CD4-positive, alpha-beta T cell (primary cell): ENCODE data around the gene GPSM1. TPM values are rescaled to one million over a fixed set of nuclear protein-coding genes. Genes with fewer than 3 reads are reported as not detected.

Source experiments
- ATAC-seq: fragments of 200-7000 bp; cut with Tn5 transposase; one replicate; pipeline ENCODE4 v1.10.0; 2022; ENCODE audit warnings: mild to moderate bottlenecking; ENCODE audit not compliant: poor library complexity
- CTCF ChIA-PET: fragments of 350-600 bp; sonication (Branson Sonifier 250); formaldehyde crosslinking; loops from one replicate; lab custom pipeline; 2021; ENCODE audit warnings: antibody characterized with exemption, inconsistent platforms; lab: Charles Lee
- POLR2A ChIA-PET: fragments of 350-600 bp; sonication (Branson Sonifier 250); formaldehyde crosslinking; loops from one replicate; lab custom pipeline; 2021; ENCODE audit warnings: antibody characterized with exemption, inconsistent platforms; lab: Charles Lee
- DNase-seq, 14 experiments: peaks; one replicate each; pipeline ENCODE4 v3.0.0-alpha.2; 2013 to 2020; ENCODE audit warnings: mixed read lengths in 2 of 14
- H3K27ac ChIP-seq, 2 donors: one replicate each; pipeline versions ENCODE4 v1.5.1 to v1.7.0; 2013; ENCODE audit warnings: low read length in 2 of 2, low read depth in 1 of 2, mild to moderate bottlenecking in 1 of 2
- H3K27me3 ChIP-seq, 2 experiments: 1 replicate in 1 of 2; 2 replicates in 1 of 2; pipeline versions ENCODE4 v1.6.1 to v1.7.0; 2013; ENCODE audit warnings: low read length in 2 of 2, control low read depth in 1 of 2, mild to moderate bottlenecking in 1 of 2, moderate library complexity in 1 of 2; ENCODE audit not compliant: insufficient read depth in 2 of 2, control insufficient read depth in 1 of 2
- H3K36me3 ChIP-seq: one replicate; pipeline ENCODE4 v1.6.1; 2013; ENCODE audit warnings: low read length, control low read depth; ENCODE audit not compliant: insufficient read depth
- H3K4me1 ChIP-seq: one replicate; pipeline ENCODE4 v1.6.1; 2013; ENCODE audit warnings: low read length, control low read depth; ENCODE audit not compliant: insufficient read depth
- H3K4me3 ChIP-seq: one replicate; pipeline ENCODE4 v1.5.1; 2013; ENCODE audit warnings: mild to moderate bottlenecking, low read length, moderate library complexity
- H3K9me3 ChIP-seq, 2 experiments: 1 replicate in 1 of 2; 2 replicates in 1 of 2; pipeline versions ENCODE4 v1.6.1 to v1.7.0; 2013; ENCODE audit warnings: low read length in 2 of 2, mild to moderate bottlenecking in 2 of 2, control low read depth in 1 of 2, moderate library complexity in 1 of 2; ENCODE audit not compliant: control insufficient read depth in 1 of 2, insufficient read depth in 1 of 2
- H3K27ac Mint-ChIP-seq: one replicate; pipeline ENCODE4 v1.8.0; 2020; ENCODE audit warnings: mixed read lengths
- H3K27me3 Mint-ChIP-seq: one replicate; pipeline ENCODE4 v1.8.0; 2021; ENCODE audit warnings: mixed read lengths
- H3K36me3 Mint-ChIP-seq: one replicate; pipeline ENCODE4 v1.8.0; 2021; ENCODE audit warnings: low read depth, mixed read lengths
- H3K4me1 Mint-ChIP-seq: one replicate; pipeline ENCODE4 v1.8.0; 2021; ENCODE audit warnings: low read depth, mixed read lengths
- H3K4me3 Mint-ChIP-seq: one replicate; pipeline ENCODE4 v1.8.0; 2020; ENCODE audit warnings: mild to moderate bottlenecking, mixed read lengths
- H3K9me3 Mint-ChIP-seq: one replicate; pipeline ENCODE4 v1.8.0; 2020; ENCODE audit warnings: mixed read lengths
- intact Hi-C, 2 experiments: fragments of 100-400 bp; cut with DNase I in 1 of 2; cut with micrococcal nuclease in 1 of 2; formaldehyde crosslinking; loops; one replicate each; pipeline versions ENCODE4 v1.15.1 to v1.9.0; 2023 to 2025; cut with DNase I, micrococcal nuclease
- total RNA-seq, 174 experiments: library from RNA in 2 of 174; stranded (reverse) in 2 of 174; gene quantifications; one replicate each; pipeline ENCODE4 v1.2.3 and lab custom pipeline; 2021 to 2026
- TF ChIP-seq, protein P1 (sequence below): fragments of 200-600 bp; IDR thresholded peaks from one replicate; pipeline ENCODE4 v1.8.0; 2022; ENCODE audit warnings: antibody characterized with exemption, mild to moderate bottlenecking

The GPSM1 gene
- total RNA-seq, 2 experiments from 2014 or later, result 7.7 to 8.6 TPM

DNA sequence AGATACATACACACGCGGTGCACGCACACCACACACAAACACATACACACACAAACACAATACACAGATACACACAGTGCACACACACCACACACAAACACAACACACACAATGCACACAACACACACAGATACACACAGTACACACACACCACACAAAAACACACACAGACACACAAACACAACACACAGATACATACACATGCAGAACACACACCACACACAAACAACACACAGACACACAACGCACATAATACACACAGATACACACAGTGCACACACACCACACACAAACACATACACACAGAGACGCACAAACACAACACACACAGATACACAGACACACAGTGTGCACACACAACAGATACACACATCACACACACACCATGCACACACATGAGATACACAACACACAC, 17.5 kb upstream of the GPSM1 start:
- Mint-ChIP-seq H3K36me3 (no peaks in the 10 kb centered on the region), H3K9me3 (no peaks in the 10 kb centered on the region), H3K27ac (no peak overlapping the region), H3K27me3 (peaks cover 4% of the 10 kb centered on the region), H3K4me3 (no peak overlapping the region), H3K4me1 (peaks cover 5% of the 10 kb centered on the region)
- ATAC-seq (no peak), DNase-seq (no peak)
- Histone ChIP-seq H3K36me3 (no peaks in the 10 kb centered on the region), H3K4me1 (peaks cover 16% of the 10 kb centered on the region), H3K9me3 (peaks cover 0 to 12% of the 10 kb centered on the region in 2 experiments), H3K27ac (no peak overlapping the region), H3K27me3 (peaks cover 20 to 22% of the 10 kb centered on the region in 2 experiments), H3K4me3 (no peak overlapping the region)
- intact Hi-C loops, result no loop called here
- ChIA-PET CTCF (no interaction called here), POLR2A (no interaction called here)
- TF ChIP-seq, protein P1, sequence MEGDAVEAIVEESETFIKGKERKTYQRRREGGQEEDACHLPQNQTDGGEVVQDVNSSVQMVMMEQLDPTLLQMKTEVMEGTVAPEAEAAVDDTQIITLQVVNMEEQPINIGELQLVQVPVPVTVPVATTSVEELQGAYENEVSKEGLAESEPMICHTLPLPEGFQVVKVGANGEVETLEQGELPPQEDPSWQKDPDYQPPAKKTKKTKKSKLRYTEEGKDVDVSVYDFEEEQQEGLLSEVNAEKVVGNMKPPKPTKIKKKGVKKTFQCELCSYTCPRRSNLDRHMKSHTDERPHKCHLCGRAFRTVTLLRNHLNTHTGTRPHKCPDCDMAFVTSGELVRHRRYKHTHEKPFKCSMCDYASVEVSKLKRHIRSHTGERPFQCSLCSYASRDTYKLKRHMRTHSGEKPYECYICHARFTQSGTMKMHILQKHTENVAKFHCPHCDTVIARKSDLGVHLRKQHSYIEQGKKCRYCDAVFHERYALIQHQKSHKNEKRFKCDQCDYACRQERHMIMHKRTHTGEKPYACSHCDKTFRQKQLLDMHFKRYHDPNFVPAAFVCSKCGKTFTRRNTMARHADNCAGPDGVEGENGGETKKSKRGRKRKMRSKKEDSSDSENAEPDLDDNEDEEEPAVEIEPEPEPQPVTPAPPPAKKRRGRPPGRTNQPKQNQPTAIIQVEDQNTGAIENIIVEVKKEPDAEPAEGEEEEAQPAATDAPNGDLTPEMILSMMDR, result no peak

DNA sequence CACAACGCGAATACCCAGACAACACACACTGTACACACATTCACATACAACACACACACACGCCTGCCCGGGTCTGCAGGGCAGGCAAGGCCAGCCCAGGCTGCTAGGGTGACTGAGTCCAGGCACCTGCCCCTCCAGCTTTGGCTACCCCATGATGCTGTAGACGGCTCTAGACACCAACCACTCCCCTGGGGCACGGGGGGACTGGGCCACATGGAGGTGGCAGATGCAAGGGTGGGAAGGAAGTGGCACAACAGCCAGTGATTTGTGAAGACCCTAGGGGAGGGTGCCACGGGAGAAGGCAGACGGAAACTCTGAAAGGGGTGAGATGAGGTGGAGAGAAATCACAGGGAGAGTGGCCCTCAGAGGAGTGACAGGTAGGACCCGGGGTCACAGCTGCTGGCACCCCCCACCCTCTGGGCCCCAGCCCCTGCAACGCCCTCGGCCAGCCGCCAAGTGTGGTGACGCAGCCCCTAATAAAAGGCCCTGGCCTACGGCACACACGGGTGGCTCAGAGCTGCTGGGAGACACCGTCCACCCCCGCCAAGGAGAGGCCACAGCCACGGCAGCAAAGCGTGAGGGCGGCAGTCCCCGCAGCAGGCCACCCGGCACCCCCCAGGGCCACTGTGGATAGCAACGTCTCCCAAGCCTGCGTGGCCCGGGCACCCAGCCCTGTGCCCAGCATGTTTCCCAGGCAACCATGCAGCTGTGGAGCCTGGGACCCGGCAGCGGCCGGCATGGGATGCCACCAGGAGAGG, 16.9 kb upstream of the GPSM1 start:
- Histone ChIP-seq H3K9me3 (peaks cover 3 to 17% of the 10 kb centered on the region in 2 experiments), H3K36me3 (no peaks in the 10 kb centered on the region), H3K4me1 (peaks cover 16% of the 10 kb centered on the region), H3K27ac (no peak overlapping the region), H3K27me3 (peaks cover 20 to 22% of the 10 kb centered on the region in 2 experiments), H3K4me3 (no peak overlapping the region)
- ChIA-PET POLR2A (no interaction called here), CTCF (no interaction called here)
- ATAC-seq, result no peak
- peaks cover 5% of the 10 kb centered on the region for H3K4me1 Mint-ChIP-seq
- TF ChIP-seq, protein P1, result no peak
- no peaks in the 10 kb centered on the region for H3K36me3 Mint-ChIP-seq
- H3K9me3 Mint-ChIP-seq, result no peaks in the 10 kb centered on the region
- intact Hi-C loops, result no loop called here
- no peak overlapping the region for H3K4me3 Mint-ChIP-seq
- no peak for DNase-seq
- no peak overlapping the region for H3K27ac Mint-ChIP-seq
- H3K27me3 Mint-ChIP-seq, result peaks cover 4% of the 10 kb centered on the region

DNA sequence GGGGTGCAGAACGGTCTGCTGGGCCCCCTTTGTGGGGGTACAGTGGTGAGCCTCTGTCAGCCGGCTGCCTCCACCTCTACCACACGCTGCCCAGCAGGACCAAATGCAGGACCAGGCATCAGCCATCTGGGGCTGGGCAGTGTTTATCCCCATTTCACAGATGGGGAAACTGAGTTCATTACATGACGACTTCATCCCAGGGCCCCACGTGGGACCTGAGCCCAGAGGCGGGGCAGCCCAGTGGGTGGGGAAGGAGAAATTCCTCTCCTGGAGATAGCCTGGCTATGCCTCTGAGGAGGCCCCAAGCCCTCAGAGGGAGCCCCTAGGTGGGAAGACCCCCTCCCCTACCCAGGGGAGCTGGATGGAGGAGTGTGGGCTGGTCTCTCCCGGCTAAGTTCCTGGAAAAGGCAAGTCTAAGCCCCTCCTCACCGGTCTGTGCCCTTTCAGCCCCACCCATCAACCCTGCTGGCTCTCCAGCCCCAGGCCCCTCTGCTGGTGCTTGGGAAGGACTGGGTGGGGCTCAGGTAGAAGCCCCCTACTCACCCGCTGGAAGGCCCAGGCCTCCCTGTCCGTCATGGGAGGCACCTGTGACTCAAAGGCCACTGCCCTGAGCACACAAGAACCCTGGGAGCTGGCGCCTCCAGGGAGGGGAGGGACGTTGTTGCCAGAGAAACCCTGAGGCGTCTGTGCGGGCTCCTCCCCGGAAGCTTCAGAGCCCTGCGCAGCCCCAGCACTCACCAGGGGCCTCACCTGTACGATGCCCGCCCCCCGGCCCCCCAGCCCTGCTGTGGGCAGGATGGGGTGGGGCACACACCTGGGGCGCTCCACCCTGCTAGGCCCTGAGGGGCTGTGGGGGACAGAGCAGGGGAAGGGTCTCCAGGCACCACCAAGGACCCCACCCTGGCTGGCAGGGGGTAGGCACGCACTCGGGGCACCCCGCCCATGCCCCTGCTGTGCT, 16.0 kb upstream of the GPSM1 start:
- H3K27ac Mint-ChIP-seq, result no peak overlapping the region
- Histone ChIP-seq H3K36me3 (no peaks in the 10 kb centered on the region), H3K27ac (no peak overlapping the region), H3K27me3 (peaks cover 20 to 22% of the 10 kb centered on the region in 2 experiments), H3K9me3 (peaks cover 3 to 25% of the 10 kb centered on the region in 2 experiments), H3K4me1 (peaks cover 15% of the 10 kb centered on the region), H3K4me3 (no peak overlapping the region)
- ChIA-PET POLR2A (no interaction called here), CTCF (no interaction called here)
- H3K27me3 Mint-ChIP-seq, result peaks cover 4% of the 10 kb centered on the region
- ATAC-seq, result peak; percentile 65
- peak in 2 of 14 experiments; percentile 18 to 23 for DNase-seq
- H3K4me1 Mint-ChIP-seq, result peaks cover 2% of the 10 kb centered on the region
- H3K4me3 Mint-ChIP-seq, result no peak overlapping the region
- no peaks in the 10 kb centered on the region for H3K9me3 Mint-ChIP-seq
- no peaks in the 10 kb centered on the region for H3K36me3 Mint-ChIP-seq
- intact Hi-C loops, result loop anchor here in 1 of 2 experiments (1.0 kb wide), 2 partner anchors 52 to 89 kb away; partner anchors contain the start of genes DNLZ and SNAPC4
- TF ChIP-seq, protein P1, result no peak
